NCI-H345 treated with DMSO at 0.1 percent for 48 hours (cell line): ENCODE data around the gene LPAR2.

Experiments
- DNase-seq: peaks from one replicate; lab custom pipeline; 2025; ENCODE audit not compliant: unreplicated experiment; lab: John Stamatoyannopoulos, UW

Gene LPAR2

DNA sequence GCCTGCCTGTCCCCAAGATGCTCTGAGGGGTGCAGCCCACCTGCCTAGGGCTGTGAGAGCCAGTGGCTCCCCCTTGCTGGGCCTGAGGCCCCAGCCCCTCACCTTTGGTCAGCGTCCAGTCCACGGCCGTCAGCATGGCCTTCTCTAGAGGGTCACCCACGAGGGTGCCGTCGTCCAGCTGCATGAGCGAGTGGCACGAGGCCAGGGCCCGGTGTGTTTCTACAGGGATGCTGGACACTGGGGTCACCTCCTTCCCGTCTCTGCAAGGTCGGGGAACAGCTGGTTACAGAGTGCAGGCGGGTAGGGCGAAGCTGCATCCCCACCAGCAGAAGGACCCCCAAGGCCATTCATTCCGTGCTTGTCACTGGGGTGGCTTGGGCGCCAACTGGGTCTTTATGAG, 26.4 kb upstream of the LPAR2 start:
- no peak for DNase-seq

GRCh38 chr19:19653597-19654147, 25.7 kb upstream of the LPAR2 start:
- DNase-seq: no peak

DNA sequence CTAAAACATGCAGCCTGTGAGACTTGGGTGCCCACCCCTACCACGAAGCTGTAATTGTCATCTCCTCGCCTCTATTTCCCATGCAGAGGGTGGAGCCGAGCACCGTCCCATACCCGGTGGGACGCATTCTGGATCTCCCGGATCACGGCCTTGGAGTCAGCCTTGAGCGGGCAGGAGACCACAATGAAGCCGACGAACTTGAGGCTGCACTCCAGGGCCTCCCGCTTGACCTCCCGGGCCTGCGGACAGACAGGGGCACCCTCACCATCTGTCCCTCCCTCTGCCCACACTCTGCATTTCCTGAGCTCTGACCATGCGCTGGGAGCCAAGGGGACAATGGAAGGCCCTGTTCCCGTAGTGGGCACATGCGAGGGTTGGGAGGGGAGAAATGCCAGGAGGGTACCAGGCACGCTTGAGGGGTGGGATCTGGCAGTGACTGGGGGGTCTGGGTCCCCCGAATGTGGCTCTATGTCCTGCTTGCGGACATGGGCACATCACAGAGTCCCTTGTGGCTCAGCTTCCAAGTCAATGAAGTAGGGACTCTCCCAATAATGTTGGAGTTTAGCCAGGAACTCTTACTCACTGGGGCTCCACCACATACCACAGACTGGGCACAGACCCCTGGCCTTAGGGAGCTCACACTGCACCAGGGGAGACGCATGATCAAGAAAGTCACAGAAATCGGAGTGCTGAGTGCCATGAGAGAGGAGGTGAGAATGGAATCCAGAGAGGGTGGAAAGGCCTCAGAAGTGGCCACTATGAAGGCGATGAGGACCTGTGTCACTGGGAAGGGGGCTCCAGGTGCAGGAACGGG, 24.7 kb upstream of the LPAR2 start:
- DNase-seq: no peak

- no peak for DNase-seq
Observed at GRCh38 chr19:19651076-19651475, 23.1 kb upstream of the LPAR2 start.

DNA sequence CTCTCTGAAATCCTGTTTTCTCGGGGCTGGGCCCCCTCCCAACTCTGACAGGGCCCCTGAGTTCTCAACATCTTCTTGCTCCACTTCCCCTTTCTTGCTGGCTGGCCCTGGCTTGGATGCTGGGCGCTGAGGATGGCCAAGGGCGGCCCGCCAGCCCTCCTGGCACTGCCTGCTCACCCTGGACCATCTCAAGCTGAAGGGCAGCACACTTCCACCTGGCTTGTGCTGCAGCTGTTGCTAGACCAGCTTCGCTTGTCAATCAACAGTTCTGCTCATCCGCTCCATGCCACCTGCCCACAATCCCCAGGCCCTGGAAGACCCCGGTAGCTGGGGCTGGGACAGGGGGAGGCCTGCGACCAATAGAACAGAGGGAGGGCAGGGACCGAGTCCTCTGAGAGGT, 22.3 kb upstream of the LPAR2 start:
- DNase-seq: no peak

DNA sequence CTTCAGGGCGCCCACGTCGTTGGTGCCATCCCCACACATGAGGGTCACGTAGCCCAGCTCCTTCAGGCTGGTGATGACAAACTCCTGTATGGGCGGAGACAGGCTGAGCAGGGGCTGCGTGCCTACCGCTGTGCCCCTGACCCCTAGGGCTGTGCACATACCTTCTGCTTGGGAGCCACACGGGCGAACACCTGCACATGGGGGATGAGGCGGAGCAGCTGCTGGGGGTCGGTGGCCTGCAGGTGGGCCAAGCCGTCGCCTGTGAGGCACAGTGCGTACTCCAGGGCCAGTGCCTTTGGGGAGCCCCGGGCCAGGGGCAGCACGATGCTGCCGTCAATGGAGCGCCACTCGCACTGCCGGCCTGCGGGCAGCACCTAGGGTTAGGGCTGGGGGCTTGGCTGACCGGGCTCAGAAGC, 21.6 kb upstream of the LPAR2 start:
- DNase-seq: no peak

DNA sequence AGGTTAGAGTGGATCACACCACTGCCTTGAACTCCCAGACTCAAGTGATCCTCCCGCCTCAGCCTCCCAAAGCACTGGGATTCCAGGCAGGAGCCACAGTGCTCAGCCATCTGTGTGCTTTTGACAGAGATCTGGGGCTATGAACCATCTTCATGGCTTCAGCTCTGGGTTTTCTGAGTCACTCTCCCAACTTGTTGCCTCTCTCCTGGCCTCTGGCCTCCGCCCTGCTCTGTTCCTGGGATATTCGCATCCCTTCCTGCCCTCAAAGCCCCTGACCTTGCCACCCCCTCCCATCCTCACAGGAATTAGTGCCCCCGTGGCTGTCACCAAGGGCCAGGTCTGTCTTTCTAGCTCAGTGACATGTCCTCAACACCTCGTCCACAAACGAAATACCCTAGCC, 21.1 kb upstream of the LPAR2 start:
- DNase-seq: no peak

DNA sequence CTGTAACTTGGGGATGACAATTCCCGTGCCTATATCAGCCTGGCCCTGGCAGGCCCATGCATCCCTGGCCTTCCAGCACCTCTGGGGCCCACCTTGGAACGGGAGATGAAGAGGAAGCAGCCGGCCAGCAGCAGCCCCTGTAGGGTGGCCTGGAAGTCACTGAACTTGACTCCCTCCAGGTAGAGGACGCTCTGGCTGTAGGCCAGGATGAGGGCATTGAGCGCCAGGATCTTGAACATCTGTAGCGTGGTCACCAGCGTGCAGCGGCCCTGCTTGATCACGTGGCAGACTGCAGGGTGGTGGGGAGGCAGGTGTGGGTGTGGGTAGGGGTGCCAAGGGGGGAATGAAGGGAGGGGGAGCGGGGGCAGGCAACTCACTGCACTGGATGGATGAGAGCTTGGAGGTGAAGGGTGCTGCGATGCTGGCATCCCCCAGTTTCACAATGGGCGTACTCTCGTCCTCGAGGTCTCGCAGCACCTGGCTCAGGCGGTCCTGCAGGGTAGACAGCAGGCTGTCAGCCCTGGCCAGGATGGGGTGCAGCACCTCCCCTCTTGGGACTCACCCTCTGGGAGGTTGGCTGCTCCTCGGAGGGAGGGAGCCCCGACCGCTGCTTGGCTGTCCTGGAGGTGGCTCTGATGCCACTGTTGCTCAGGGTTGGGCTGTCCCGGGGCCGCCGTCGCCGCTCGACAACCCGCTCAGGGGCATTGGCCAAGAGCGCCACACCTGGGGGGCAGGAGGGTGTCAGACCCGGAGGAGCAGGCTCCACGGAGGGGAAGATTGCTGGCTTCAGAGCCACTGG, 19.2 kb upstream of the LPAR2 start:
- DNase-seq: no peak

GRCh38 chr19:19645233-19645870, 17.3 kb upstream of the LPAR2 start:
- DNase-seq: no peak

DNA sequence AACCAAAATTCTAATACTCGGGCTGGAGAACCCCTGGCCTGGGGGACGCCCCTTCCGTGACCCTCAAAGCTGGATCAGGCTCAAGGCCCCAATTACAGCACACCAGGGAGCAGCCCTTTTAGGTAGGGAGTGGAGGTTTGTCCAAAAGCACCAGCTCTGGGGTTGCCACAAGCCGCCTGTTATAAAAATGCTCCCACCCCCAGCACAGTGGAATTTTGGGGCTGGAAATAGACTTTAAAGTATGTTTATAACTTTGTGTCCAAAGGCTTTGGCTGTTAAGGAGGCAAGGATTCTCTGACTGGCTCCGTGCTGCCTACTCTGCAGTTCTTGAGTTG, 16.0 kb upstream of the LPAR2 start:
- no peak for DNase-seq

GRCh38 chr19:19643158-19644053, 15.4 kb upstream of the LPAR2 start, which contains the start of gene GMIP:
Gene GMIP (minus strand): TSS chr19:19643657. CDS start chr19:19643529, 128 bp downstream.
- DNase-seq: peak; percentile 45

GRCh38 chr19:19642506-19643157, 14.6 kb upstream of the LPAR2 start:
- no peak for DNase-seq

DNA sequence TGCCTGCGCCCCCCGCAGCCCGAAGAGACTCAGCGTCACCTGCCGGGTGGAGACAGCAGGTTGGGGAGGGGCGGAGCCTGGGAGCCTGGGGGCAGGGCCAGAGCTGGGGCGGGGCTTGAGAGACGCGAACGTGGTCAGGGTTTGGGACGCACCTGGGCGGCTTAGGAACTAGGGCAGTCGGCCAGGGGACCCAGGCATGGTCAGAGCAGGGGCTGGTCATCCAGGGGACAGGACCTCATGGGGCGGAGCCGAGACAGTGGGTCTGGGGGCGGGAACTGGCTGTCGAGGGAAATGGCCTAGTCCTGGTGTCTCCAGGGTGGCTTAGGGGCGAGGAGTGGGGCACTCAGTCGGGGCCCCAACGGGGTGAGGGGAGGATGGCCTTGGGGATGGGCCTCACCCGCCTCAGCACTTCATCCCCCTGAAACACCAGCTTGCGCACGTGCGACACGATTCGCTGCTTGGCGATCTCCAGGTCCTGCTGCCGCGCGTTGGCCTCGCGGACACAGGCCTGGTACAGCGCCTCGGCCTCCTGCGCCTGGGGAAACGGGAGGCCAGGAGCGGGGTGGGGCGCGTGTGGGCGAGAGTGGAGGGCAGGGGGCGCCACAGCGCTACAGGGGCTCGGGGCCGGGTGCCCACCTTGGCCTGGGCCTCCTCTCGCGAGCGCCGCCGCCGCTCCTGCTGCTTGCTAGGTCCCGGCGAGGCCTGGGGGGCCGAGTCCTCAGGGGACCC, 9.7 kb upstream of the LPAR2 start:
- DNase-seq: no peak

GRCh38 chr19:19637186-19637522, 9.1 kb upstream of the LPAR2 start:
- DNase-seq: no peak

- DNase-seq: no peak
Observed at GRCh38 chr19:19636573-19637185, 8.7 kb upstream of the LPAR2 start.

- no peak for DNase-seq
Observed at GRCh38 chr19:19635313-19635702, 7.3 kb upstream of the LPAR2 start.

GRCh38 chr19:19634516-19635312, 6.7 kb upstream of the LPAR2 start:
- DNase-seq: no peak
